ENCODE results near the gene NELL1.

GRCh38 chr11:20723366-20723765 lies 54.0 kb downstream of the NELL1 start:
- TF ChIP-seq CTCF (IDR thresholded peaks at IDR 0.05; ENCODE audit: poor library complexity): no peak
- TF ChIP-seq EZH2phosphoT487 (IDR thresholded peaks at IDR 0.05; ENCODE audit: low read depth, severe bottlenecking, unreplicated experiment): no peak

Data from hepatocyte (in vitro differentiated cells).